A549 treated with Mapracorat at 1 μM for 4 hours (cell line): Measurements from ENCODE around the gene HEPN1. TPM values are rescaled to one million over a fixed set of nuclear protein-coding genes. Genes with fewer than 3 reads are reported as not detected.

Source experiments
- total RNA-seq: library from RNA; stranded (reverse); fragments of 200-300 nt; extraction: Qiagen RNA extraction; gene quantifications from 5 replicates; pipeline ENCODE4 v1.2.3, GENCODE V29; 2022

Gene HEPN1
- not detected in 5 replicates for total RNA-seq

DNA sequence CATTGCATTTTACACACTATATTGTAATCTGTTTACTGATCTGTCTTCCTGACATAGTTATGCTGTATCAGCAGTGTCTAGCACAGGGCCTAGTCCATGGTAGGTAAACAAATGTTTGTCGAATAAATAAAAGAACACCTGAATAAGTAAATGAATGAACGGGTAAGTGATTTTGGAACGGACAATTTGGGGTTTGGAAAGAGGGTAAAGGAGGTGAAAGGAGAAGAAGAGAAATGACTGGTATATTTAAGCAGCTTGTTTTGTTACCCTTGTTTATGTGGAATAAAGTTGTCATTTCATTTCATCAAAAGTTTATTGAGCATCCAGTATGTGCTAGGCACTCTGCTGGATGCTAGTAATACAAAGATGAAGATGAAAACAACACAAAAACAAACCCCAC is at the start of gene HEPN1:
Gene HEPN1, plus strand, starts transcription at position 301 of the 400 bp plus-strand sequence.

DNA sequence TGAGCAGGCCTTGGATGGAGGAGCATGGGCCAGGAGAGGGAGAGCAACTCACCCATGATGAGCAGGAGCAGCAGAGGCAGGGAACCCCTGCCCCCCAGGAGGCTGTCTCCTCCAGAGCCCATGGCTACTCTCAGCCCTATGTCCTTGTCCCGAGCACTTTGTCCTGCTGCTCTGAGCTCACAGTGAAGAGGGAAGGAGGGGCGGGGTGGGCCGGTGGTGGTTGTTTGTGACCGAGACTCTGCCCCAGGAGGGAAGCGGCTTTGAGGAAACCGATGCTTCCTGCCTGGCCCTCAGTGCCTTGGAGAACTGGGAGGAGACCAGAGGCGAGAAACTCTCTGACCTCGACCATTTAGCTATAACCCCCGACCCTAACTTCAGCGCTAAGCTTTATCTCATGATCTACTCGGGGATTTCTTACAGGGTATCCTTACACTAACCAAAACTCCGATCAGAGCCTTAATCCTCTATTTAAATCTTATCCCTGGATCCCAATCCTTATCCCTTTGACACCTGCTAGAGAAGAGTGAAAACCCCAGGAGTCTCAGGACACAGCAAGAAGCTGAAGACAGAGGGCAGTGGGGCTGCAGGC is 21.3 kb upstream of the HEPN1 start, which contains the start of gene ROBO4:
Gene ROBO4, minus strand, starts transcription at position 192 of the 589 bp plus-strand sequence. Its CDS starts 70 bp downstream, at position 122.

DNA sequence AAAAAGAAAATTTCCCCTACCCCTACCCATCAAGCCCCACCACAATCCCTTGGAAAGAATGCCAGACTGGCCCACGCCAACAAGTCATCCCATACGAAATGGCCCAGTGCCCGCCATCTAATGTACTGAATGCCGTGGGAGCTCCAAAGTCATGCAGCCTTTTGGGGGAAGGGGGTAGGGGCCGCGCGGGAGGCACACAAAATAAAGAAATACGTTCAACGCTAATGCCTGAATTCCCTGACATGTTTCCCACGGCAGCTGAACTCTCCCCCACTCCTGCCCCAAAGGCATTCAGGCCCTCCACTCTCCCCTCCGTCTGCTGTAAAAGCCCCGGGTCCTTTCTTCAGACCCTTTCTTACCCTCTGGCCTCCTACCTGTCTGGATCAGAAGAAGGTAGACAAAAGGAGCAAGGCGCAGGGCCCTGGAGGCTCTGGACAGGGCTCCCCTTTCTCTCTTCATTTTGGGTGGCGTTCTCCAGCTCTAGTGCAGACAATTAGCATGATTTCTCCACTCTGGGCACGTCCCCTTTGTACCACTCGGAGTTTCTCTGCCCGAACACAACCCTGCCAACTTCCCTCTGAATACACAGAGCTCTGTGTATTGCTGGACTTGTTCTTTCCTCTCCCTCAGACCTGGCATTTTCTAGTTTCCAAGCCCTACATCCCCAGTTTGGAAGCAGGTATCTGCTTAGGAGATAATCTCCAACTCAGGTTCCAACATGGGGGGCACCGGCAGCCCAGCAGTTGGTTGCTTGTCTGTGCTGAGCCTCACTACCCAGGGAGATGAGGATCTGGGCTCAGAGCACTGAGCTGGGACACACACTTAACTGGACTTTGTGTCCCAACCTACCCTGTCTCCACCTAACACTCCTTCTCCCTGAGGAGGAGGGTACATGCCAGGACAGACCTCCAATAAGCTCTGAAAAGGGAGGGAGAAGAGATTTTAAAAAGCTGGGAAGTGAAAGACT is 16.8 kb downstream of the HEPN1 start, which contains the start of gene HEPACAM:
Gene HEPACAM, minus strand, starts transcription at position 500 of the 967 bp plus-strand sequence. Its CDS starts 41 bp downstream, at position 459.

GRCh38 chr11:124953753-124954589 is 34.9 kb downstream of the HEPN1 start, which contains the start of gene CCDC15:
CCDC15 (plus strand) TSS chr11:124954202; CDS start chr11:124954733, 531 bp downstream.

Other genes with a start within 250 kb of the HEPN1 start
- gene SIAE, start 245.5 kb upstream of the HEPN1 start, total RNA-seq = 13.0 to 17.2 TPM (median 14.6 TPM) in 5 replicates
- gene SPA17, start 245.3 kb upstream of the HEPN1 start, total RNA-seq = 16.6 to 30.9 TPM (median 18.9 TPM) in 5 replicates
- 6.4 to 10.9 TPM (median 9.7 TPM) in 5 replicates for gene NRGN, start 179.3 kb upstream of the HEPN1 start, total RNA-seq
- not detected in 5 replicates for gene VSIG2, start 167.0 kb upstream of the HEPN1 start, total RNA-seq
- 10.9 to 15.1 TPM (median 13.5 TPM) in 5 replicates for gene ESAM, start 157.0 kb upstream of the HEPN1 start, total RNA-seq
- 5.5 to 6.3 TPM (median 5.8 TPM) in 5 replicates for gene MSANTD2, start 118.8 kb upstream of the HEPN1 start, total RNA-seq
- 2.2 to 2.8 TPM (median 2.6 TPM) in 5 replicates for gene ROBO3, start 53.8 kb upstream of the HEPN1 start, total RNA-seq
- gene ROBO4, start 21.4 kb upstream of the HEPN1 start, total RNA-seq = not detected in 5 replicates
- gene HEPACAM, start 16.8 kb downstream of the HEPN1 start, total RNA-seq = not detected in 5 replicates
- gene CCDC15, start 35.0 kb downstream of the HEPN1 start, total RNA-seq = 0.44 to 0.86 TPM (median 0.70 TPM) in 5 replicates
- 0.05 to 0.16 TPM (median 0.11 TPM) in 5 replicates for gene SLC37A2, start 144.1 kb downstream of the HEPN1 start, total RNA-seq
- gene TMEM218, start 192.4 kb downstream of the HEPN1 start, total RNA-seq = 19.3 to 24.1 TPM (median 21.5 TPM) in 5 replicates
- gene PKNOX2, start 245.5 kb downstream of the HEPN1 start, total RNA-seq = 0.11 TPM in 1 of 5 replicates, not detected in the others